COLO668 (cell line): Measurements from ENCODE around the gene LSMEM2.
"Not testable (repeated sequence)": the region's sequence is repeated elsewhere in the genome, so short reads cannot be mapped to it uniquely, and the experiment has no call there.

Source experiments
- DNase-seq: peaks from one replicate; lab custom pipeline; 2025; ENCODE audit not compliant: unreplicated experiment; lab: John Stamatoyannopoulos, UW

Gene LSMEM2

GRCh38 chr3:50278880-50279224, at the start of gene LSMEM2:
LSMEM2 (plus strand) TSS chr3:50279087; CDS start chr3:50279114, 27 bp downstream.
- no peak for DNase-seq

- no peak for DNase-seq
Measured at GRCh38 chr3:50229490-50229889, 49.4 kb upstream of the LSMEM2 start.

- DNase-seq: no peak
Measured at GRCh38 chr3:50230104-50230793, 48.6 kb upstream of the LSMEM2 start.

- no peak for DNase-seq
Measured at GRCh38 chr3:50230794-50231125, 48.1 kb upstream of the LSMEM2 start.

- no peak for DNase-seq
Measured at GRCh38 chr3:50231581-50231980, 47.3 kb upstream of the LSMEM2 start.

- DNase-seq: no peak
Measured at GRCh38 chr3:50232303-50232702, 46.6 kb upstream of the LSMEM2 start.

- DNase-seq: peak; percentile 6
Measured at GRCh38 chr3:50233176-50233575, 45.7 kb upstream of the LSMEM2 start.

GRCh38 chr3:50235716-50236483, 43.0 kb upstream of the LSMEM2 start, which contains the start of gene GNAI2:
GNAI2 (plus strand) TSS chr3:50236204; CDS start chr3:50236336, 132 bp downstream.
- DNase-seq: peak; percentile 97

- DNase-seq: no peak
Measured at GRCh38 chr3:50236484-50237132, 42.3 kb upstream of the LSMEM2 start.

- peak; percentile 22 for DNase-seq
Measured at GRCh38 chr3:50237133-50237651, 41.7 kb upstream of the LSMEM2 start.

GRCh38 chr3:50237754-50238548, 40.9 kb upstream of the LSMEM2 start:
- peak; percentile 80 for DNase-seq

- peak; percentile 16 for DNase-seq
Measured at GRCh38 chr3:50238549-50239026, 40.3 kb upstream of the LSMEM2 start.

- DNase-seq: no peak
Measured at GRCh38 chr3:50239649-50240048, 39.2 kb upstream of the LSMEM2 start.

- DNase-seq: peak; percentile 23
Measured at GRCh38 chr3:50241163-50241562, 37.7 kb upstream of the LSMEM2 start.

- no peak for DNase-seq
Measured at GRCh38 chr3:50241713-50242380, 37.0 kb upstream of the LSMEM2 start.

GRCh38 chr3:50242381-50242770, 36.5 kb upstream of the LSMEM2 start:
- no peak for DNase-seq

- no peak for DNase-seq
Measured at GRCh38 chr3:50242851-50243542, 35.9 kb upstream of the LSMEM2 start.

GRCh38 chr3:50243543-50243895, 35.4 kb upstream of the LSMEM2 start:
- DNase-seq: no peak

GRCh38 chr3:50244813-50245212, 34.1 kb upstream of the LSMEM2 start:
- not testable (repeated sequence) for DNase-seq

- DNase-seq: no peak
Measured at GRCh38 chr3:50245251-50245745, 33.6 kb upstream of the LSMEM2 start.
